Stromal cell of bone marrow (primary cell): ENCODE data around the gene PVALB.

ENCODE experiments used
- DNase-seq: peaks from one replicate; pipeline ENCODE4 v3.0.0-alpha.2; 2012; ENCODE audit warnings: low read depth

The PVALB gene, protein sequence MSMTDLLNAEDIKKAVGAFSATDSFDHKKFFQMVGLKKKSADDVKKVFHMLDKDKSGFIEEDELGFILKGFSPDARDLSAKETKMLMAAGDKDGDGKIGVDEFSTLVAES

DNA sequence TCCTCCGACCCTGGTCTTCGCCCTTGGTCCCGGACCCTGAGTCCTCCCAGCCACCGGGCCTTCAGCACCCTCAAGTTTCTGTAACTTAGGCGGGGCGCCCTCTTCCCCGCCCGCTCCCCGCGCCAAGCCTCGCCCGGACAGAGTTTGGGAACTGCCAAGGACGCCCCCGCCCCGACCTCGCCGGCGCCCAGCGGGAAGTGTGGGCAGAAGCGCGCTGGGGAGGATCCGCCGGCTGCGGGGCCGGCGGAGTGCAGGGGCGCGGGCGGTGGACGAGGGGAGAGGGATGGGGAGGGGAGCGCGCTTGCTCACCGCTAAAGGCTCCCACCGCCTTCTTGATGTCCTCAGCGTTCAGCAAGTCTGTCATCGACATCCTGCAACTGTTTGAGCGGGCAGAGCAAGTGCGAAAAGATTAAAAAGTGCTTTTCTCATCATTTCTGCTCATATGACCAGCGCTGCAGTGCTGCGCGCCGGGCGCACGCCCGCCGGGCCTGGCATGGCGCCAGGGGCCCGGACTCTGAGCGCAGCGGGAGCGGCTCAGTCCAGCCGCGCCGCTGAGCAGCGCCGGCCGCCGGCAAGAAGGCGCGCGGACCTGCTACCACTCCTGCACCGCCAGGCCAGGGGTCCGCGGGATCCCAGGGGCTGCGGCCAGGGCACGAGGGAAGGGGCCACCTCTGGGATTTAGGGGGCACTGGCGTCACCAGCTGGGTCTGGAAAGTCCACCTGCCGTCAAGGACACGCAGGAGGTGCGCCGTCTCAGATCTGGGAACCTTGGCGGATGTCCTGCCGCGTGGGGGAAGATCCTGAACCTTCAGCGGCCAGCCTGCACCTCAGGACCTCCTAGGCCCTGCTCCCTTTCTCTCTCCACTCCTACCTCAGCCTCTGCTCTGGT is at the start of gene PVALB:
PVALB (minus strand) TSS at position 400 of the 889 bp plus-strand sequence; CDS start at position 370, 30 bp downstream.
- no peak for DNase-seq

DNA sequence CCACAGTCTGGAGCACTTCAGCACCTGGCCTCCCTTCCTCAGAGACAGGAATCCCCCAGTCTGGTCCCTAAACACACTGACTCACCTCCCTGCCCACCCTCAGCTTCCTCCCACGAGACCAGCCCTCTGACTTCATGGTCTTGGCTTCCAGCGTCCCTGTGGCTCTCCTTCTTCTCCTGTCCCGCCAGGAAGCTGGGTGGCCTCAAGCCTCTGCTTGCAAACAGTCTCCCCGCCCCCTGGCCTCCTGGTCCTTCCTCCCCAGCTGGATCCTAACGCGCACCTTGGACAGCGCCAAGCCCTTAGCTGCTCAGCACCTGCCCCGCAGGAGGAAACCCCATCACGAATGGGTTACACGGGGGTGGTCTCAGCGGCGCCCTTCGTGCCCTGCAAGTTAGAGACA is 48.5 kb upstream of the PVALB start:
- no peak for DNase-seq

DNA sequence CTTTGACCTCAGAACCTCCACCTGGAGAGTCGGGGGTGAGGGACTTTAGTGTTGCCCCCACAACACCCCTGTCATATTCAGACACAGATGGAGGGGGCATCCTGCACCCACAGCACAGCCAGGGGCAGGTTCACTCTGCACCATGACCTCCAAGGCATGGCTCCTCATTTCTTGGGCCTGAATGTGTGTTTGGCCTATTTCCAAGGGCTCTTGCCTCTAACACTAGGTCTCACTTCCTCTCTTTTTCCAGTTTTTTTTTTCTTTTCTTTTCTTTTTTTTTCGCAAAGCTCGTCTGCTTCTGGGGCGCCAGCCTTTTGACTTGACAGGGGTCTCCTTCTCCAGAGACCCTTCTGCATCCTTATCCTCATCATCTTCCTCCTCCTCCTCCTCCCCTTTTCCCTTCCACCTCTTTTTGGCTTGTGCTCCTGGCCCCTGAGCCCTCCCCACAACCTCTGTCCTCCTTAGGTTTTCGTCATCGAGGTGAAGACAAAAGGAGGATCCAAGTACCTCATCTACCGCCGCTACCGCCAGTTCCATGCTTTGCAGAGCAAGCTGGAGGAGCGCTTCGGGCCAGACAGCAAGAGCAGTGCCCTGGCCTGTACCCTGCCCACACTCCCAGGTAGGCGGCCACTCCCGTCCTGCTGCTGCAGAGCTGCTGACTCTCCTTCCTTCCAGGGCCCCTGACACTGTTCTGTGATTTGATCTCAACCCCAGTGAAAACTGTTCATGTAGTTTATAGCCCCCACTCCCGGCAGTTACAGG is 47.8 kb upstream of the PVALB start:
- DNase-seq: no peak

DNA sequence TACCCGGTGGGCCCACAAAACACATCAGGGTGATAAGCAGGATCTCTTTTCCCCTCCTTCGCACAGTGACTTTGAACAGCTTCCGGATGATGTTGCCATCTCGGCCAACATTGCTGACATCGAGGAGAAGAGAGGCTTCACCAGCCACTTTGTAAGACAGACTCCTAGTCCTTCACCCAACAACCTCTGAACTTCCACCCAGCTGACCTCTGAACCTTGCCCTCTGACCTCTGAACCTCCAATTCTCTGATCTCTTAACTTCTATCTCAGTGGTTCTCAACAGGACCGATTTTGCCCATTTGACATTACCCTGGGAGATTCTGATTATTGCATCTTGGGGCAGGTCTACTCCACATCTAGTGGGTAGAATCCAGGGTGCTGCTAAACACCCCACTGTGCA is 47.1 kb upstream of the PVALB start:
- no peak for DNase-seq

DNA sequence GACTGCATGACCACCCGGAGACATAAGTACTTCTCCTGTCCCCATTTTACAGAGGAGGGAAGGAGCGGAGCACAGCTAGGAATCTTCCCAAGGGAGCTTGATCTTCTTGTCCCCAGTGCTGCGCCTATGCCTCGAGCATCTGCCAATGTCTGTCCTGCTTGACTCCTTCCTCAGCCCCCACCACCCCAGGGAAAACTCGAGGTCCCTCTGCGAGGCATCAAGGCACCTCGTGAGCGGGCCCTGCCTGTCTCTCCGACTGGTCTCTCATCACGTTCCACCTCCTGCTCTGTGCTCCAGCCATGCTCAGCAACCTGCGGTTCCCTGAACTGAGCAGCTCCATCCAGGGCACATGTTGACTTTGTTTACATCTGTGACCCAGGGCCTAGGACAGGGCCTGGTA is 46.4 kb upstream of the PVALB start:
- DNase-seq: no peak

DNA sequence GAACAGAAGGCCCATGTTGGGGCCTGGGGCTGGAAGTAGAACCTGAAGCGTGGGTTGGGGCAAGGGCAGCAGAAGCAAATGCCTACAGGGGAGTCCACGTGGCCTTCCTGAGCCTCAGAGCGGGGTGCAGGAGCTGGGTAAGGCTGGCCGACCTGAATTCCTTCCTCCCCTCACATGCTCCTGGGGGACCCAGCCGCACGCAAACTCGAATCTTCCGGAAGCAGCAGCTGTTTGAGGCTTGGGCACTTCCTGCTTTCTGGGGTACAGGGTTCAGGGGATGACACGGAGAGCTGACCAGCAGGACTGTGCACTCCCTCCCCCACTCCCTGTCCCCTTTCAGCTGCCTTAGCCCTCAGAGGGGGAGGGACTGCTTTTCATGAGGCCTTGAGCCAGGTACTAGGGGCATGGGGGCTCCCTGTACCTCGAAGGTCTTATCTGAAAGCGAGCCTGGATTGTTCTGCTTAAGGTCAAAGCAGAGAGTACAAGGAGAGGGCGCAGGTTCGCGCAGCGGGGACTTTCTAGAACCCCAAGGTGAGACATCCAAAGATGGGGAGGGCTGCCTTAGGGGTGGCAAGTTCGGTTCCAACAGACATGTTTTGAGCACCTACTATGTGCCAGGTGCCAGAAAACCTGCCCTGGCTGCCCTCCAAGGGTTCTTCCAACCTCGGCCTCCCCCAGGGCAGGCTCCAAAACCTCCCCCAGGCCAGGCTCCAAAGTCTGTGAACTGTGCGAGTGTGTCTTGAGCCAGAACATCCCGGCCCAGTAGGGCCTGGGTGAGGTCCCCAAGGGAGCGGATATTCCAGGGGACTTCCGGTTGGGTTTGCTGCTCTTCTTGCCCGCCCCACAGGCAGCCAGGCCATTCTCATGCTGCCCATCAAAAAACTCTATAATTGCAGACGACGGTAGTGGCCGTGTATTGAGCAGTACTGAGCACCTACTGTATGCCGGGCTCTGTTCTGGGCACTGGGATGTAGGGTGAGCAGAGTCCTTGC is 45.7 kb upstream of the PVALB start:
- DNase-seq: no peak

DNA sequence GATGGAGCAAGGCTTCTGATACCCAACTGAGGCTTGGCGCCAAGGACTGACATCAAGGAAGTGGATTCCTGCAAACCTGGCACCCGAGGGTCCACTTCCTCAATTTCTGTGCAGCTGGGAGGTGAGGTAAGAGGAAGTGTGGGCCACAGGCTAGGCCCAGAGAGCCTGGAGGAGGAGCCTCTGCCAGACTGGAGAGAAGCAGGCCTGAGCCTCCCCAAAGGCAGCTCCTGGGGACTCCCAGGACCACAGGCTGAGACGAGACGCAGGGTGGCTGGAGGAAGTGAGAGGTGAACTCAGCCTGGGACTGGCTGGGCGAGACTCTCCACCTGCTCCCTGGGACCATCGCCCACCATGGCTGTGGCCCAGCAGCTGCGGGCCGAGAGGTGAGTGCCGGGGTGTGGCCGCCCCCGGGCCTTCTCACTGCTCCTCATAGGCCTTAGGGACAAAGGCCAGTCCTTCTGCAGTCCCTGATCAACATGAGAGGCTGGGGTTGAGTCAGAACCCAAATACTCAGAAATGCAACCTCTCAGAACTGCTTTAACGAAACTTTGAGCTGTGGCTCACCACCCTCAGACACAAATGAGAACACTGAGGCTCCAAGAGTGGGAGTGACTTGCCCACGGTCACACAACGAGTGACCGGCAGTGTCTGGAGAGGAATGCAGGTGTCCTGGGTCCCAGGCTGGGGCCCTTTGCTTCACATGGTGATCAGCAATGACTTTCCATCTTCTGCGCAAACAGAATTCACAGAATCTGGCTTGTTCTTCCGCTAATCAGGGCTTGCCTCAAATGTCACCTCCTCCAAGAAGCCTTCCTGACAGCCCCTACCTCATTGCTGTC is 44.2 kb upstream of the PVALB start, which contains the start of gene NCF4:
NCF4 (plus strand) TSS at position 186 of the 839 bp plus-strand sequence; CDS start at position 352, 166 bp downstream.
- DNase-seq: no peak

DNA sequence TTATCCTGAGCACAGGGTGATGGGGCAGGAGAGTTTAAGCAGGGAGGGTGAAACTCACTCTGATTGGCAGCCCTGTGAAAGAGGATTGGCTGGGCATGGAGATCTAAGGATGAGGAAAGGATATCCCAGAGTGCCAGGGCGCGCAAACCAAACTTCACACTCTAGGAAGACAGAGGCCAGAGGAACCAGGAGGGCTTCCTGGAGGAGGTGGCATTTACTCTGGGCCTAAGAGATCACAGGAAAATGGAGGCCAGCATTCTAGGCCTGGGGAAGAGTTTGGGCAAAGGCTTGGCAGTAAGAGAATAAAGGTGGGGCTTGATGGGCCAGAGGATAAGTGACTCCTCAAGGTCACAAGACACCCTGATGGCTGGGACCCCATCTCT is 43.6 kb upstream of the PVALB start:
- DNase-seq: no peak

DNA sequence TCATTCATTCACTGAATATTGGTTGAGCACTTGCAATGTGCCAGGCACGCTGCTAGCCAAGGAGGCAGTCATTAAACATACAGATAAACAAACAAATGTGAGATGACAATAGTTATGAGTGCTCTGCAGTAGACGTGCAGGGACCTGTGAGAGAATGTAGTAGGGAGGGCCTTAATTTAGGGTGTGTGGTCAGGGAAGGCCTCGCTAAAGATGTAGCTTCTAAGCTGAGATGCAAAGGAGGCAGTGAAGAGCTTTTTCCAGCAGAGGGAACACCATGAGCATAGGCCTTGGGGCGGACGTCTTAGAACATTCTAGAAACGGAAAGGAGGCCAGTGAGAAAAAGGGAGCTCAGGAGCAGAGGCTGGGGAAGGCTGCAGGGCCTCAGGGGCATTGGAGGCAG is 43.2 kb upstream of the PVALB start:
- DNase-seq: no peak

DNA sequence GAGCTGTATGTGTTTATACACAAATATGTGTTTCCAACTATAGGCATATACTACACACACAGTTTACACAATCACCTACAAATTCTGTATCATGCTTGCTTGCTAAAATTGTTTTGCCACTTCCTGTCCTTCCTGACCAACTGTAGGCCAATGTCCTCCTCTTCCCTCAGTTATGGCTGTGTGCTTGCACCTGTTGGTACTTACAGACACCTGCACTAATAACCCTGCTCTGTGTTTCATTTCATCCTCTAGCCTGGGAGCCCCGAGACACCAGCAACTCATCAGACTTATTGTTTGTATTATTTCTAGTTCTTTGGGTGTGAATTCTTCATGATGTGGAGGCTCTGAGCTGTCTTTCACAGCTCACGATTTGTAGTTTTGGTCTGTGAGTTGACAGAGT is 42.1 kb upstream of the PVALB start:
- DNase-seq: no peak

DNA sequence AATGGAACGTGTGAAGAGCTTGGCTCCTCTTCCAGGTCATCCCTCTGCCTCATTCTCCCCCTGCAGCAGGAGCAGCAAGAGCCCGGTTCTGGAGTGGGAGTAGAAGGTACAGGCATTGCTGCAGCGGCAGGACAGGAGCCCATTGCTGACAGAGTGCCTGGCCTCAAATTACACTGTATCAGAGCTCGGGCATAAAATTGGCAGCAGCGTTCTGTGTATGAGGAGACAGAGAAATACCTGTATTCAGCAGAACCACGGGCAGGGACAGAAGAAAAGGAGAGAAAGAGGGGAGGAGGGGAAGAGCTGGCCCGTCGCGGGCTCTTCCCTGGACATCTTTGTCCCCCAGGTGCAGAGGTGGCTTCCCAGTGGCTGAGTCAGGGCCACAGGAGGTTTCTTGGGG is 41.3 kb upstream of the PVALB start:
- no peak for DNase-seq

DNA sequence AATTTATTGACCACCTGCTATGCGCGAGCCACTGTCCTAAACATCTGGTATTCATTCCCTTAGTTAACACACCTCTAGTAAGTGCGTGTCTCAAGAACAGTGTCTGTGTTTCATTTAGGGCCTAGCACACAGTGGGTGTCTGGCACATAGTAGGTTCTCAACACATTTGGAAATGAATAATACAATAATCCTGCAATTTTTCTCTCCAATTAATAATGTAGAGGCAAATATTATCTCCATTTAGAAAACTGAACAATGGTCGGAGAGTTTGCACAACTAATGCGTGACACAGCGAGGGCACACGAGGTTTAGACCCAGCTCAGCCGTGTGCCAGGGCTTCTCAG is 39.9 kb upstream of the PVALB start:
- no peak for DNase-seq

DNA sequence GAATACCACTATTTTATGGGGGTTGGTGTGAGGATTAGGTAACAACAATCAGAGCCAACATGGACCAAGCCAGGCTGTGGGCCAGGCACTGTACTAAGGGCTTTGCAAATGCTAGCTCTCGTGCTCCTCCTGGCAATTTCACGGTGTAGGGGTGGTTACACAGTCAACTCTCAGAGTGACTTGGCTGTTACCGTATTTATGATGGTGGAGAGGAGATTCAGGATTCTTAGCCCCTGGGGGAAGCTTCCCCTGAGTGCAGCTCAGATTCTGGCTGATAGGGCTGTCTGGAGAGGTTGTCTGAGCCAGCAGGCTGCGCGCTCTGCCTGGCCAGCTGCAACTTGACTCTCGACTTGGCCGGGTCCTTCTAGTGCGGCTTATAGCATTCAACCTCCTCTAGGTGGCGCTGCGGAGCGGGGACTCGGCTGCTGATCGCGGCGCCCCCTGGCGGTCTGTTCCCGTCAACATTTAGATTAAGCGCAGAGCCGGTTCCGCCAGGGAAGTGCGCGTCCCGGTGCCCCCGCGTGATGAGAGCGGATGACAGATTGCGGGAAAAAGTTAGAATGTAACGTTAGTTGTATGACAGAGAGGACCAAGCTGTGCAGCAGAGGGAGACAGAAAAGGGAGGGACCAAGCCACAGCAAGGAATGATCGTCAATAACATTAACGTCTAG is 39.4 kb upstream of the PVALB start:
- peak; percentile 75 for DNase-seq

DNA sequence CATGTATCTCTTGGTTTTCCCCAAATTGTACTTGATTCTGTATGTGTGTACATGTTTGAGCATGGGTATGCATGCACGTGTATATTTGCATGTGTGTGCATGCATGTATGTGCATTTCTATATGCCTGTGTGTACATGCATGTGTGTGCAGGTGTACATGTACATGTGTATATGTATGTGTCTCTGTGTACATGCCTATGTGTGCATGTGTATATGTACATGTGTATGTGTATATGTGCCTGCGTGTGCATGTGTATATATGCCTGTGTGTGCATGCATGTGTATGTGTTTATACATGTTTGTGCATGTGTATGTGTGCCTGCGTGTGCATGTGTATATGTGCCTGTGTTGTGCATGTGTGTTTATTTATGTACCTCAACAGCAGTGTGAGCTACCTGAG is 38.6 kb upstream of the PVALB start:
- no peak for DNase-seq

DNA sequence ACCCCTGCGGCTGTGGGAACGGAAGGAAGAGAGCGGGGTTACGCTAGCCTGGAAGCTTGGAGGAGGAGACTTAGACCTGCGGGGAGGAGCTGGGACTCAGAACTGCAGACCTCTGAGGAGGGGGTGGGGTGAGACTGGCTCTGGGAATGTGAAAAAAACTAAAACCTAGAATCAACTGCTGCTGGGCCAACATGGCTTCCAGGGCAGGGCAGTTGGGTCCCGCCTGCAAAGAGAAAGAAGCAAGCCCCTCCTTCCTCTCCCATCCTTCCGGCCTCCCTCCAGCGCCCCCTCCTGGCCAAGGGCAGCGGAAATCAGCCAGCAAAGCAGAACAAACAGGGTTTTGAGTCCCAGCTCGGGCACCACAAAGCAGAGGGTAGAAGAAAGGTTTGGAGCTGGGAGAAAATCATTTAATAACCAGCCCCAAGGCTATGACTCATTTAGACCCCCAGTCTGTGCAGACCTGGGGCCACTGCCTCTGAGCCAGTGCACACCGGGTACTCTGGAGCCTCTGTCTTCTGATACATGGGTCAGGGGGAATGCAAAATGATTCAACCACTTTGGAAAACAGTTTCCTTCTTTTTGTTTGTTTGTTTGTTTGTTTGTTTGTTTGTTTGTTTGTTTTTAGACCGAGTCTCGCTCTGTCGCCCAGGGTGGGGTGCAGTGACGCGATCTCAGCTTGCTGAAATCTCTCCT is 36.7 kb upstream of the PVALB start:
- DNase-seq: no peak

DNA sequence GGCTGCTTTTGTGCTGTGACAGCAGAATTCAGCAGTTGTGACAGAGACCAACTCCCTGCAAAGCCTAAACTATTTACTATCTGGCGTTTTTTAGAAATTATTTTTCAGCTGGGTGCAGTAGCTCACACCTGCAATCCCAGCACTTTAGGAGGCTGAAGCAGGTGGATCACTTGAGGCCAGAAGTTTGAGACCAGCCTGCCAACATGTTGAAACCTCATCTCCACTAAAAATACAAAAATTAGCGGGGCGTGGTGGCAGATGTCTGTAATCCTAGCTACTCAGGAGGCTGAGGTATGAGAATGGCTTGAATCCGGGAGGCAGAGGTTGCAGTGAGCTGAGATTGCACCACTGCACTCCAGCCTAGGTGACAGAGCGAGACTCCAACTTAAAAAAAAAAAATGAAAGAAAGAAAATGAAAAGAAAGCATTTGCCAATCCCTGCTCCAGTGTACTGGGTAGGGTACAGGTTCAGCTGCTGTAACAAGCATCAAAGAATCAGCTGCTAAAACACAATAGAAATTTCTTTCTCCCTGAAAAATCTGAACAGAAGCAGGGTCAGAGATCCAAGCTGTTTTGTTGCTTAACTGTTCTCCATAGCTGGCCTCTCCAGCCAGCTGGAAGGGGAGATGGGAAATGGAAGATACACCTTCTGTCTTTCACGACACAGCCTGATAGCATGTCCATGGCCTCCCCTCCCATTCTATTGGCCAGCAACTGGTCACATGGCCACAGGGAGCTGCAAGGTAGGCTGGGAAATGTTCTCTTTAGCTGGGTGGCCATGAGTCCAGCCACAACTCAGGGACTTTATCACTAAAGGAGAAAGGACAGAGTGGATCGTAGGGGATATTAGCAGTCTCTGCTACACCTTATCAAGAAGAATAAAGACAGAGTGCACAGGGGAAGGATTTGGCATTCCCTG is 35.5 kb upstream of the PVALB start:
- no peak for DNase-seq

DNA sequence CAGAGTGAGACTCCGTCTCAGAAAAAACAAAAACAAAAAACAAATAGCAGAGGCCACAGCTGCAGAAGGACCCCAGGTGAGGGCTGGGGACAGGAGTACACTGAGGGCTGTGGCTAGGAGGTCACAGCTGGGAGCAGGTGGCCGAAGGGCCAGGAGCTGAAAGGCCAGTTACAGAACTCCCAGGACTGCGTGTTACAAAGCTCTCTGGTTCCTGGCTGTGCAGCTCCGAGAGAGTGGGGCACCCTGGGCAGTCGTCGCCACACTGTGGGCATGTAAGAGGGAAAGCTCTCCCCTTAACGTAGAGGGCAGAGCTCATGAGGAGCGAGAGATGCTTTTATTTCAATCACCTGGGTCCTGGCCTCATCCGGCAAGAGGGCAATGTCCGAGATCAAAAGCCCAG is 33.8 kb upstream of the PVALB start:
- no peak for DNase-seq

DNA sequence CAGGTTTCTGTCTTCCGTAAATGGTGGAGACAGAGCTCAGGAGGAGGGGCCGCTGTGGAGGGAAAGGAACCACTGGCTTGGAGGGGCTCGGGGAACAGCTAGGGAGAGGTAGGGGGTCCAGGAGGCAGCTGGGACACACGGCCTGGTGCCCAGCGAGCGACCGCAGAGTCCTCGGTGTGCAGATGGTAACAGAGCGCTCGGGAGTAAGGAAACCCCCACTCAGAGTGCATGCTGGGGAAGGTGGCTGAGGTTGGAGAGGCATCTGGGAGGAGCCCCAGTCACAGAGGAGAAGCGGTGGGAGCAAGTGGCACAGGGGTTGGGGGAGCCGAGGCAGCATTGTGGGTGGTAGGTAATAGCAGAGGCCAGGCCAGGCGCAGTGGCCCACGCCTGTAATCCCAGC is 33.2 kb upstream of the PVALB start:
- DNase-seq: no peak

DNA sequence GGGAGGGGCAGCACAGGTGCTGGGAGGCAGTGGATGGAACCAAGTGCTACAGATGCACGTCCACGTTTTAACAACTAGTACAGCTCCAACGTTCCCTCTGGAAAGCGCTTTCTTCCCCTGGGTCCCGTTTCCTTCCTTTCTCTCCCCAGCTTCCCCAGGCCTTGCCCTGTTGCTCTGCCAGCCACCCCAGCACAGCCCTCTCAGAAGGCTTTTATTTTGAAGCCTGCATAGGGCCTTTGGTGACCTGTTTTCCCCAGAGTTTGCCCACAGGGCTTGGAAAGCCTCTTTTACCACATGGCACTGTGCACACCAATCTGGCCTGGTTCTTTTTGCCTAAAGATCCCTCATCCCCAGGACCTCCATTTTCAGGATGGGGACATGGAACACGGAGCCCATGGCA is 30.1 kb upstream of the PVALB start:
- no peak for DNase-seq
